K562 (cell line): Measurements from ENCODE around the gene UNC119B. TPM values are rescaled to one million over a fixed set of nuclear protein-coding genes. Genes with fewer than 3 reads are reported as not detected.

Experiments used
- BRD4 ChIP-seq: fragments of 200-600 bp; sonication (generic); IDR thresholded peaks from 2 replicates; pipeline ENCODE4 v1.6.1; 2017; ENCODE audit warnings: inconsistent platforms
- C11orf30 ChIP-seq: fragments of 450-650 bp; IDR thresholded peaks from 2 replicates; pipeline ENCODE4 v1.6.1; 2016; ENCODE audit warnings: low read depth, mild to moderate bottlenecking
- CHD2 ChIP-seq: IDR thresholded peaks from 2 replicates; pipeline ENCODE4 v1.6.1; 2011; ENCODE audit warnings: low read depth, low read length
- FOXA1 ChIP-seq: fragments of 450-650 bp; IDR thresholded peaks from 2 replicates; pipeline ENCODE4 v1.6.1; 2016; ENCODE audit warnings: mild to moderate bottlenecking, borderline replicate concordance
- GMEB1 ChIP-seq: fragments of 250-450 bp; sonication (Bioruptor Pico); IDR thresholded peaks from 2 replicates; pipeline ENCODE4 v1.4.0; 2020; ENCODE audit warnings: mild to moderate bottlenecking
- HIVEP1 ChIP-seq: fragments of 250-450 bp; sonication (Bioruptor Pico); IDR thresholded peaks from 2 replicates; pipeline ENCODE4 v1.4.0; 2020; ENCODE audit warnings: mild to moderate bottlenecking
- MAX ChIP-seq: sonication (generic); formaldehyde crosslinking; IDR thresholded peaks from 2 replicates; pipeline ENCODE4 v1.9.0; 2022; ENCODE audit warnings: mild to moderate bottlenecking, missing genetic modification reagents
- MBD2 ChIP-seq: sonication (generic); IDR thresholded peaks from 2 replicates; pipeline ENCODE4 v1.6.1; 2016; ENCODE audit warnings: low read depth, borderline replicate concordance
- MTA1 ChIP-seq: fragments of 450-650 bp; IDR thresholded peaks from 2 replicates; pipeline ENCODE4 v1.6.1; 2017; ENCODE audit warnings: borderline replicate concordance
- POLR2G ChIP-seq: fragments of 200-400 bp; formaldehyde crosslinking; IDR thresholded peaks from 2 replicates; pipeline ENCODE4 v1.6.1; 2017; ENCODE audit warnings: low read depth, mild to moderate bottlenecking, antibody characterized with exemption, low read length, moderate library complexity
- POLR2H ChIP-seq: IDR thresholded peaks from 2 replicates; pipeline ENCODE4 v1.6.1; 2016; ENCODE audit warnings: missing genetic modification characterization, low read depth, mild to moderate bottlenecking, control low read depth, missing compliant biosample characterization, moderate library complexity
- RBFOX2 ChIP-seq: fragments of 200-400 bp; formaldehyde crosslinking; IDR thresholded peaks from 2 replicates; pipeline ENCODE4 v1.6.1; 2017; ENCODE audit warnings: low read depth, mild to moderate bottlenecking, low read length, moderate library complexity
- SP2 ChIP-seq: IDR thresholded peaks from 2 replicates; pipeline ENCODE4 v1.6.1; 2011; ENCODE audit warnings: mild to moderate bottlenecking, low read depth, low read length, moderate library complexity; ENCODE audit not compliant: poor library complexity, severe bottlenecking; ENCODE audit errors: extremely low read depth
- TRIM28 ChIP-seq: fragments of 450-650 bp; IDR thresholded peaks from 2 replicates; pipeline ENCODE4 v1.6.1; 2017
- ZNF184 ChIP-seq: sonication (generic); formaldehyde crosslinking; IDR thresholded peaks from 2 replicates; pipeline ENCODE4 v1.5.0; 2020; ENCODE audit warnings: missing genetic modification reagents
- ZNF583 ChIP-seq: fragments of 250-450 bp; sonication (Bioruptor Pico); IDR thresholded peaks from 2 replicates; pipeline ENCODE4 v1.4.0; 2020
- ZNF589 ChIP-seq: fragments of 200-800 bp; sonication (Bioruptor generic); IDR thresholded peaks from 2 replicates; pipeline ENCODE4 v1.6.1; 2016; ENCODE audit warnings: low read depth, missing genetic modification characterization, missing compliant biosample characterization
- polyA plus RNA-seq, 8 experiments: library from polyadenylated mRNA; depleted of rRNA in 4 of 8; stranded (reverse) in 5 of 8; unstranded in 3 of 8; fragments of >200 nt; fragmentation: Nextera tagmentation in 2 of 8; fragmentation: Illumina TruSeq in 1 of 8; extraction: Ambion mirVana in 2 of 8; extraction: Trizol in 1 of 8; gene quantifications; 2 replicates each; pipeline versions ENCODE4 v1.2.1 to v1.2.3, GENCODE V29; 2011 to 2014; ENCODE audit warnings: inconsistent platforms in 1 of 8, missing spikeins in 1 of 8
- total RNA-seq, 7 experiments: library from RNA; depleted of rRNA in 6 of 7; stranded (reverse); fragments of >200 nt in 6 of 7; fragmentation: Illumina TruSeq in 2 of 7; extraction: Trizol in 2 of 7; gene quantifications; 2 replicates each; pipeline versions ENCODE4 v1.2.1 to v1.2.3, GENCODE V29; 2011 to 2021; ENCODE audit warnings: low replicate concordance in 1 of 7
- TF ChIP-seq, protein P1 (sequence below), 2 experiments: fragments of 450-650 bp in 1 of 2; sonication (generic) in 1 of 2; formaldehyde crosslinking in 1 of 2; IDR thresholded peaks; 2 replicates each; pipeline versions ENCODE4 v1.7.1 to v1.9.0; 2016 to 2022; ENCODE audit warnings: inconsistent platforms in 1 of 2, mild to moderate bottlenecking in 1 of 2, missing genetic modification reagents in 1 of 2
- TF ChIP-seq, protein P2 (sequence below): fragments of 250-450 bp; sonication (Bioruptor Pico); IDR thresholded peaks from 2 replicates; pipeline ENCODE4 v1.8.0; 2021; ENCODE audit warnings: moderate library complexity, mild to moderate bottlenecking, inconsistent platforms

The UNC119B gene
- total and polyA plus RNA-seq, 9 of the 15 experiments (the other 6 are each of a cell fraction or from before 2014, with no cell fraction given): 4.0 to 34.5 (median 15.1) TPM

DNA sequence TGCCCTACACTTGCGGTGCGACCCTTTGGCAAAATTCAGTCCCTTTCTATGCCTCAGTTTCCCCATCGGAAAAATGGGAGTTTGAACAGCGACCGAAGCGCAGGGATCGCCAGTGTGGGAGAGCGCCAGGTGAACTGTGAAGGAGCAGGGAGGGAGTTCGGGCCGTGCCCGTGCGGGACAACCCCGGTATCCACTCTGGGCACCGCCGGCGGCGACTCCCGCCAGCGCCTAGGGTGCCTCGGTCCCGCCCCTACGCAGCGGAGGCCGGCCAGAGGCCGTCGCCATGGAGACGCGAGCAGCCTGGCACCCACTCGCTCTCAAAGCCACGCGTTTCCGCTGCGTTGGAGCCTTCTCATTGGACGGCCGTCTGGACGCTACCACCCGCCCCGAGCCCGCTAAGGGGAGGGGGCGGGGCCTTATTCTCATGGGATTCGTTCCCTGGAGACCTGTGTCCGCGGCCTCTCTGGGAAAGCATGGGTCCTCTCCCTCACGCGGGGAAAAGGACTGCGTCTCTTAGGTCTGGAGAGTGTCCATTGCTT is 24.0 kb upstream of the UNC119B start (continued):
- TF ChIP-seq, protein P1, sequence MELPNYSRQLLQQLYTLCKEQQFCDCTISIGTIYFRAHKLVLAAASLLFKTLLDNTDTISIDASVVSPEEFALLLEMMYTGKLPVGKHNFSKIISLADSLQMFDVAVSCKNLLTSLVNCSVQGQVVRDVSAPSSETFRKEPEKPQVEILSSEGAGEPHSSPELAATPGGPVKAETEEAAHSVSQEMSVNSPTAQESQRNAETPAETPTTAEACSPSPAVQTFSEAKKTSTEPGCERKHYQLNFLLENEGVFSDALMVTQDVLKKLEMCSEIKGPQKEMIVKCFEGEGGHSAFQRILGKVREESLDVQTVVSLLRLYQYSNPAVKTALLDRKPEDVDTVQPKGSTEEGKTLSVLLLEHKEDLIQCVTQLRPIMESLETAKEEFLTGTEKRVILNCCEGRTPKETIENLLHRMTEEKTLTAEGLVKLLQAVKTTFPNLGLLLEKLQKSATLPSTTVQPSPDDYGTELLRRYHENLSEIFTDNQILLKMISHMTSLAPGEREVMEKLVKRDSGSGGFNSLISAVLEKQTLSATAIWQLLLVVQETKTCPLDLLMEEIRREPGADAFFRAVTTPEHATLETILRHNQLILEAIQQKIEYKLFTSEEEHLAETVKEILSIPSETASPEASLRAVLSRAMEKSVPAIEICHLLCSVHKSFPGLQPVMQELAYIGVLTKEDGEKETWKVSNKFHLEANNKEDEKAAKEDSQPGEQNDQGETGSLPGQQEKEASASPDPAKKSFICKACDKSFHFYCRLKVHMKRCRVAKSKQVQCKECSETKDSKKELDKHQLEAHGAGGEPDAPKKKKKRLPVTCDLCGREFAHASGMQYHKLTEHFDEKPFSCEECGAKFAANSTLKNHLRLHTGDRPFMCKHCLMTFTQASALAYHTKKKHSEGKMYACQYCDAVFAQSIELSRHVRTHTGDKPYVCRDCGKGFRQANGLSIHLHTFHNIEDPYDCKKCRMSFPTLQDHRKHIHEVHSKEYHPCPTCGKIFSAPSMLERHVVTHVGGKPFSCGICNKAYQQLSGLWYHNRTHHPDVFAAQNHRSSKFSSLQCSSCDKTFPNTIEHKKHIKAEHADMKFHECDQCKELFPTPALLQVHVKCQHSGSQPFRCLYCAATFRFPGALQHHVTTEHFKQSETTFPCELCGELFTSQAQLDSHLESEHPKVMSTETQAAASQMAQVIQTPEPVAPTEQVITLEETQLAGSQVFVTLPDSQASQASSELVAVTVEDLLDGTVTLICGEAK (IDR thresholded peaks at IDR 0.05): no peak
- TF ChIP-seq, protein P1 (CRISPR knock-in tag; IDR thresholded peaks at IDR 0.05): no peak
- TF ChIP-seq FOXA1 (no peak), TRIM28 (no peak), GMEB1 (CRISPR knock-in tag) (no peak), ZNF589 (no peak), C11orf30 (no peak), POLR2H (tag) (0 out of 2 replicates have a peak, but pooled peaks have one; percentile 24), SP2 (peak; percentile 38), POLR2G (peak; percentile 83), BRD4 (no peak), RBFOX2 (peak; percentile 67), MTA1 (no peak), MAX (no peak; the same call in 1 of the 2 replicates), CHD2 (0 out of 2 replicates have a peak, but pooled peaks have one; percentile 8), ZNF184 (CRISPR knock-in tag) (no peak), HIVEP1 (no peak), ZNF583 (CRISPR knock-in tag) (no peak), MBD2 (peak; percentile 89)
- TF ChIP-seq, protein P2, sequence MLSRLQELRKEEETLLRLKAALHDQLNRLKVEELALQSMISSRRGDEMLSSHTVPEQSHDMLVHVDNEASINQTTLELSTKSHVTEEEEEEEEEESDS (CRISPR knock-in tag): no peak
